ENCODE measurements around the gene YWHAE.
A peak's percentile ranks its signal among the peaks of the same experiment; 100 is the strongest.
"Not testable (repeated sequence)": the region's sequence is repeated elsewhere in the genome, so short reads cannot be mapped to it uniquely, and the experiment has no call there.

YWHAE gene

GRCh38 chr17:1373707-1374237 is 26.2 kb downstream of the YWHAE start:
- FAIRE-seq: no peak

- no peak for FAIRE-seq
Observed at GRCh38 chr17:1372618-1373017, 27.4 kb downstream of the YWHAE start.

DNA sequence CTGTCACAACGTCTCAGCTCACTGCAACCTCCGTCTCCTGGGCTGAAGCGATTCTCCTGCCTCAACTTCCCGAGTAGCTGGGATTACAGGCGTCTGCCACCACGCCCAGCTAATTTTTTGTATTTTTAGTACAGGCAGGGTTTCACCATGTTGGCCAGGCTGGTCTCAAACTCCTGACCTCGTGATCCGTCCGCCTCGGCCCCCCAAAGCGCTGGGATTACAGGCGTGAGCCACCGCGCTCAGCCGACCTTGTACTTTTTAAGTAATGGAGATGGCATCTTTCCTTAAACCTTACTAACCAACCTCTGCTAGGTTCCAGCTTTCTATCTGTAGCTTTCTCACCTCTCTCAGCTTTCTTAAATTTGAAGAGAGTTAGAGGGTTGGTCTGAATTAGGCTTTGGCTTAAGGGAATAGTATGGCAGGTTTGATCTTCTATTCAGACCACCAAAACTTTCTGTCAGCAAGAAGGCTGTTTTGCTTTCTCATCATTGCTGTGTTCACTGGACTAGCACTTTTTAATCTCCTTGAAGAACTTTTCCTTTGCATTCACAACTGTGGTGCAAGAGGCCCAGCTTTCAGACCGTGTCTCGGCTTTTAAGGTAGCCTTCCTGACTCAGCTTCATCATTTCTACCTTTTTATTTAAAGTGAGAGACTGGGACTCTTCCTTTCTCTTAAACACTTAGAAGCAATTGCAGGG is 28.0 kb downstream of the YWHAE start:
- no peak for FAIRE-seq

- FAIRE-seq: no peak
Observed at GRCh38 chr17:1368588-1368987, 31.4 kb downstream of the YWHAE start.

DNA sequence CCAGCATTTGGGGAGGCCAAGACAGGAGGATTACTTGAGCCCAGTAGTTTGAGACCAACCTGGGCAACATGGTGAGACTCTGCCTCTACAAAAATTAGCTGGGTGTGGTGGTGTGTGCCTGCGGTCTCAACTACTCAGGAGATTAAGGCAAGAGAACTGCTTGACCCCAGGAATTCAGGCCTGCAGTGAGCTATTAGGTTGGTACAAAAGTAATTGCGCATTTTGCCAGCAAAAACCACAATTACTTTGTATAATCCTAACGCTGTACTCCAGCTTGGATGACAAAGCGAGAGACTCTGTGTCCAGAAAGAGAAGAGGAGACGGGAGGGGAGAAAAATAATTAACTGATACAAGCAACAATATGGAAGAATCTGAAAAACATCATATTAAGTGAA is 32.7 kb downstream of the YWHAE start:
- no peak for FAIRE-seq

DNA sequence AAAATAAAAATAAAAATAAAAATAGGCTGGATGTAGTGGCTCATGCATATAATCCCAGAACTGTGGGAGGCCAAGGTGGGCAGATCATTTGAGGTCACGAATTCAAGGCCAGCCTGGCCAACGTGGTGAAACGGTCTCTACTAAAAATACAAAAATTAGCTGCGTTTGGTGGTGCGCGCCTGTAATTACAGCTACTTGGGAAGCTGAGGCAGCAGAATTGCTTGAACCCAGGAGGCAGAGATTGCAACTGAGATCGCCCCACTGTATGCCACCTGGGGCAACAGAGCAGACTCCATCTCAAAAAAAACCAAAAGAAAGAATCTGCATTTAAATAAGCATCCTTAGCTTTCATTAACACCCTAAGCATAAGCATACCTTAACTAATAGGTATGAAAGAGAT is 33.8 kb downstream of the YWHAE start:
- no peak for FAIRE-seq

DNA sequence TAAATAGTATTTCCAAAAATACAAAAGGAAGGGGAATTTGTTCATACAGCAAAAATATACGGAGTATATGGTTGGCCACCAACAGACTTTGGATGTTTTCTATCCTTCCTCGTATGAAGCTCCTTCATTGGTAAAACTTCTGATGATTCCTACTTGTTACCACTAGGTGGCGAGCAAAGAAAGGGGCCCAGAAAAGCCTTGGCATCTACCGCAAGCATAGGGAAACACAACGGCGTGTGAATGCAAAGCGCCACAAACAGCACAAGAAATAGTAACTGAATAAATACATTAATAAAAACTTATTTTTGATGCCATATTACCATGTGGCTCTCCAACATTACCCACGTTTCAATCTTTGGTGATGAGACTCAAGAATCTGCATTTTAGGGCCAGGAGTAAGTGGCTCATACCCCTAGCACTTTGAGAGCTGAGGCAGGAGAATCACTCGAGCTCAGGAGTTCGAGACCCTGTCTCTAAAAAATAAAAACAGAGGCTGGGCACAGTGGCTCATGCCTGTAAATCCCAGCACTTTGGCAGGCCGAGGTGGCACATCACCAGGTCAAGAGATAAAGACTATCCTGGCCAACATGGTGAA is 34.5 kb downstream of the YWHAE start:
- FAIRE-seq: peak; percentile 84

DNA sequence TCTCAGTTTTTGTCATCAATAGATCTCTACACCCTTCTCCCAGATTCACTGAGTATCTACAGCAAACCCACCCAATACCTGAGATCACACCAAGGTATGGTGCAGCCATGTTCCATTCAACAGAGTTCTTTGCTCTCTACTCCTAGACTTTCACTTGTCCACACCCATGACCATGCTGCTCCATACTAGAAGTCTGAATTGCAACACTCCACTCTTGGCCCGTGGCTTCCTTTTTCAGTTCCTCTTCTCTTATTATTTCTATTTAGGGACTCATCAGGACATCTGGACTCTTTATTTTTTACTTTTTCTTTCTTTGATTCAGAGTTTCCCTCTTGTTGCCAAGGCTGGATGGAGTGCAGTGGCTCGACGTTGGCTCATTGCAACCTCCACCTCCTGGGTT is 37.1 kb downstream of the YWHAE start:
- no peak for FAIRE-seq

DNA sequence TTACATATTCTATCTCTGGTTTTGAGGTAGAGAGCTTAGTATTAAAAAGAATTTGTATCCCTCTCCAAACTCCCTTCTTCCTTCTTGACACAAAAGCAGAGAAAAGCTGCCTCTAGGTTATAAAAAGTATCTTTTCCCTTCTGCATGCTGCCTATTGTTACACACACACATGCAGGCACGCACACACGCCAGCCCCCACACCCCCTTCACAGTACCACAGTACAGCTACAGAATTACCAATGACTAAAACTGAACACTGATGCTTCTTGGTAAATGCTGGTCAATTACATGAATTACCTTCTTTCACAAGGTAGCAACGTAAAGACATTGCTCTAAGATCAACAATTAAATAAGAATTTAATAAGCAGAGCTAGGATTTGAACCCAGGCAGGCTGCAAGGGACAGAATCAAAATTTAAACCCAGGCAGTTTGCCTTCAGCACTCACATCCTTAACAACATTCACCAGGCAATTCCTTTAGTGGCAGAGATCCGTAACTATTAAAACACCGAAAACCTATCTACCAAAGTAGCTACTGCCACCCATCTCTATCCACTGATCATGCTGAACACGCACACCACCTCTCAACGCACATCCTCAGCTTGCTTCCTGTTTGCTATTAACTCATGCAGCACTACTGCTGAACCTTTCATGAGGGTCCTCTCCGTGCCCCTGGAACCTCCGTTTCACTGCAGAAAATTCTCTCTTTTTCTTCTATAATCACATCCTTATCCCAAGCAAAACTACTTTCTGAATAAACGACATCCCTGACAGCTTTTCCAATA is 37.8 kb downstream of the YWHAE start:
- FAIRE-seq: no peak

- FAIRE-seq: no peak
Observed at GRCh38 chr17:1360975-1361374, 39.0 kb downstream of the YWHAE start.

DNA sequence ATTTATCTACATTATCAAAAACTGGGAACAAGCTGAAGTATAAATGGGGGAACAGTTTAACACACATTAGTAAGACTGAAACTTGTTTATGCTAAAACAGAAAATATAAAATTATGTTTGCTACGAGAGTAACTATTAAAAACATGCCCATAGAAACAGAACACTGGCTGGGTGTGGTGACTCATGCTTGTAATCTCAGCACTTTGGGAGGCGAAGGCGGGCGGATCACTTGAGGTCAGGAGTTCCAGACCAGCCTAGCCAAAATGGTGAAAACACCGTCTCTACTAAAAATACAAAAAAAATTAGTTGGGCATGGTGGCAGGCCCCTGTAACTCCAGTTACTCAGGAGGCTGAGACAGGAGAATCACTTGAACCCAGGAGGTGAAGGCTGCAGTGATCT is 39.7 kb downstream of the YWHAE start:
- not testable (repeated sequence) for FAIRE-seq

- FAIRE-seq: no peak
Observed at GRCh38 chr17:1354030-1354429, 46.0 kb downstream of the YWHAE start.

DNA sequence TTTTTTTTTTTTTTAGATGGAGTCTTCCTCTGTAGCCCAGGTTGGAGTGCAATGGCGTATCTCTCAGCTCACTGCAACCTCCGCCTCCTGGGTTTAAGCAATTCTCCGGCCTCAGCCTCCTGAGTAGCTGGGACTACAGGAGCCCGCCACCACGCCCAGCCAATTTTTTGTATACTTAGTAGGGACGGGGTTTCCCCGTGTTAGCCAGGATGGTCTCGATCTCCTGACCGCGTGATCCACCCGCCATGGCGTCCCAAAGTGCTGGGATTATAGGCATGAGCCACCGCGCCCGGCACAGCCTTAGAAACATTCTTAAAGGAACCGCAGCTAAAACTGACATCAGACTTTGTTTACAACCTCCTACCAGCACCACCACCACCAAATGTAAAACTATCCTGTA is 47.5 kb downstream of the YWHAE start:
- FAIRE-seq: not testable (repeated sequence)

DNA sequence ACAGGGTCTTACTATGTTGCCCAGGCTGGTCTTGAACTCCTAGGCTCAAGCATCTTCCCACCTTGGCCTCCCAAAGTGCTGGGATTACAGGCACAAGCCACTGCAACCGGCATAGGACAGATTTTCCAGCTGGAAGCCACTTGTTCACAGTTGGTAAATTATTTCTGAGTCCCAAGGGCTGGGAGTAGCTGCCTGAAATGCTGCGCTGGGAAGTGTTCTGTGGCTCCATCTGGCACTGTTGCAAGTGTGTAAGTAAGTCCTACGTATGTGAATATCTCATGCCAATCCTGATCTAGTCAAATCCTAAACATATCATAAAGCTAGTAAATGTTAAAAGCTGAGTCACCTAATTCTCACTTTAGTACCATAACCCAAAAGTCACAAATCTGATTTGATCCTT is 48.1 kb downstream of the YWHAE start:
- FAIRE-seq: no peak

GRCh38 chr17:1351275-1351674 is 48.7 kb downstream of the YWHAE start:
- no peak for FAIRE-seq

GRCh38 chr17:1347589-1348323 is 52.3 kb downstream of the YWHAE start:
- FAIRE-seq: peak; percentile 30

GRCh38 chr17:1344521-1344920 is 55.5 kb downstream of the YWHAE start:
- no peak for FAIRE-seq

DNA sequence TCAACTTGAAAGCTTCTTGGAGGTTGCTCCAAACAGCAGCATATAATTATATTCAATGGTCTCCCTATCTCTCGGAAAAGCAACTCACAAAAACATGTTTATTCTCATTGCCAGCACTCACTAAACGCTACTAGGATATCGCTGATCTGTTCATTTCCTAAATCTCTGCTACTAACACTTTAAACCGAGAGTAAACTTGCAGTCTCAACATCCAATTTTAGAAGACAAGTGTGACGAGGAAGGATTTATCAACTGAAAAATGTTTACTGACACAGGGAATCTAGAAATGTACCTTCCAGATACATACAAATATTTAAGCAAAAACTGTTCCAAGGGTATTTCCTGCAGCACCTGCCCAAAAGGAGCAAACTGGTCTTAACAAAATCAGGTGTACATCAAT is 56.5 kb downstream of the YWHAE start:
- FAIRE-seq: no peak

DNA sequence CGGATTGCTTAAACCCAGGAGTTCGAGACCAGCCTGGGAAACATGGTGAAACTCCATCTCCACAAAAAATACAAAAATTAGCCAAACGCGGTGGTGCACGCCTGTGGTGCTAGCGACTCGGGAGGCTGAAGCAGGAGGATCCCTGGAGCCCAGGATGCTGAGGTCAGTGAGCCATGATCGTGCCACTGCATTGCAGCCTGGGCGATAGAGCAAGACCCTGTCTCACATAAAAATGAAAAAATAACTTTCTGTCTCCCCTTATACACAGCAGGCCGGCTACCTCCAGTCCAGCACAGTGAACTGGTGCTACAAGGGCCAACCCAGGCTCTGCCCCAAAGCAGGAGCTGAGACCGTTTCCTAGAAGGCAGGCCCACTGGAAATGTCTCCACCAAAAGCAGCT is 59.7 kb downstream of the YWHAE start:
- no peak for FAIRE-seq

DNA sequence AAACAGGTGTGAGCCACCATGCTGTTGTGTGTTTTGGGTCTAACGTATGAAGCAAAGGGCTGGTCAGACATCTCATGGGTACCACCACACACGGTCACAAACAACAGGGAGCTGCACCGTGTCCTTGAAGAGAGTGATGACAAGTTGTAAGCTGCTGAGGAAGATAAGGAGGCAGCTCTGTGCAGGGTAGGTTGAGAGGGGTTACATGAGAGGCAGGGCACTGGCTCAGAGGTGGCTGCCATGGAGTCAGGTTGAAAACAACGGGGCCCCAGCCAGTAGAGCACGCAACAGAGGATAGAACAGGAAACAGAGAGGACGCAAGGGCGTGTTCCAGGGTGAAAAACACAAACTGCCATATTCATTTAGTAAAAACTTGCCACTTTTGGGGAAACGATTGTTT is 68.3 kb downstream of the YWHAE start:
- FAIRE-seq: no peak

- FAIRE-seq: no peak
Observed at GRCh38 chr17:1329745-1330343, 70.2 kb downstream of the YWHAE start.

DNA sequence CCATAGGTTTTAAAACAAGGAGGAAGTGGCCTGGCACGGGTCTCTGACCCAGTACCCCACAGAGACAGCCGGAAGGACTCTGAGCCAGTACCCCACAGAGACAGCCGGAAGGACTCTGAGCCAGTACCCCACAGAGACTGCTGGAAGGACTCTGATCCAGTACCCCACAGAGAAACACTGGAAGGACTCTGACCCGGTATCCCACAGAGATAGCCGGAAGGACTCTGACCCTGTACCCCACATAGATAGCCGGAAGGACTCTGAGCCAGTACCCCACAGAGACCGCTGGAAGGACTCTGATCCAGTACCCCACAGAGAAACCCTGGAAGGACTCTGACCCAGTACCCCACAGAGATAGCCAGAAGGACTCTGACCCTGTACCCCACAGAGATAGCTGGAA is 71.6 kb downstream of the YWHAE start:
- FAIRE-seq: no peak

- no peak for FAIRE-seq
Observed at GRCh38 chr17:1325766-1326165, 74.3 kb downstream of the YWHAE start.

Data from islet of Langerhans (tissue), 1 donor.